Activated CD8-positive, alpha-beta memory T cell treated with anti-CD3 and anti-CD28 coated beads, Interleukin-2, amount 10 ng/mL, durations not matched to agents 7 days and 5 days (primary cell): ENCODE data around the gene RAD23B. TPM values are rescaled to one million over a fixed set of nuclear protein-coding genes. Genes with fewer than 3 reads are reported as not detected.

Source experiments
- ATAC-seq: fragments of 150-1000 bp; cut with Tn5 transposase; one replicate; pipeline ENCODE4 v1.10.0; 2021; ENCODE audit warnings: moderate library complexity
- CTCF ChIA-PET: fragments of 350-600 bp; sonication (Branson Sonifier 250); formaldehyde crosslinking; loops from one replicate; lab custom pipeline; 2021; ENCODE audit warnings: antibody characterized with exemption; lab: Charles Lee
- DNase-seq: peaks from one replicate; pipeline ENCODE4 v3.0.0-alpha.2; 2020
- H3K27ac Mint-ChIP-seq: one replicate; pipeline ENCODE4 v1.8.0; 2021; ENCODE audit warnings: mild to moderate bottlenecking, mixed read lengths
- H3K27me3 Mint-ChIP-seq: one replicate; pipeline ENCODE4 v1.8.0; 2021; ENCODE audit warnings: mixed read lengths
- H3K36me3 Mint-ChIP-seq: one replicate; pipeline ENCODE4 v1.8.0; 2021; ENCODE audit warnings: mild to moderate bottlenecking, mixed read lengths
- H3K4me1 Mint-ChIP-seq: one replicate; pipeline ENCODE4 v1.8.0; 2021; ENCODE audit warnings: mixed read lengths
- H3K4me3 Mint-ChIP-seq: one replicate; pipeline ENCODE4 v1.8.0; 2021; ENCODE audit warnings: mild to moderate bottlenecking, moderate library complexity, mixed read lengths
- H3K9me3 Mint-ChIP-seq: one replicate; pipeline ENCODE4 v1.8.0; 2022; ENCODE audit warnings: low read depth, mixed read lengths
- total RNA-seq, 2 experiments: library from RNA; stranded (reverse); gene quantifications; one replicate each; pipeline ENCODE4 v1.2.3, GENCODE V29; 2021

RAD23B gene
- 100 to 1,000 TPM in 1 of 2 experiments, 10 to 100 TPM in 1; 98.7 to 109 TPM for total RNA-seq

GRCh38 chr9:107282759-107283622, at the start of gene RAD23B:
TSS of gene RAD23B (plus strand) at chr9:107283279. CDS start at chr9:107283630, 351 bp downstream.
- Mint-ChIP-seq H3K27me3 (no peaks in the 10 kb centered on the region), H3K4me1 (peaks cover 43% of the 10 kb centered on the region), H3K9me3 (no peaks in the 10 kb centered on the region), H3K4me3 (peak within 1 kb of the TSS; percentile 97), H3K36me3 (peaks cover 13% of the 10 kb centered on the region), H3K27ac (peak within 1 kb of the TSS; percentile 92)
- peak; percentile 98 for DNase-seq
- peak; percentile 91 for ATAC-seq
- CTCF ChIA-PET = interaction anchor here (1.4 to 4.5 kb wide), 3 partner anchors 25 to 110 kb away, joined by 3 to 22 read pairs (median 4); no protein-coding TSS in a partner anchor

- Mint-ChIP-seq H3K27me3 (peaks cover 31% of the 10 kb centered on the region), H3K9me3 (no peaks in the 10 kb centered on the region), H3K27ac (no peak overlapping the region), H3K36me3 (no peaks in the 10 kb centered on the region), H3K4me3 (no peak overlapping the region), H3K4me1 (peaks cover 10% of the 10 kb centered on the region)
- DNase-seq (no peak), ATAC-seq (no peak)
- CTCF ChIA-PET = interaction anchor here (1.7 to 2.0 kb wide), 2 partner anchors 10 to 105 kb away, joined by 5 to 7 read pairs; no protein-coding TSS in a partner anchor
Measured at GRCh38 chr9:107235765-107236442, 47.2 kb upstream of the RAD23B start.

GRCh38 chr9:107237873-107238272, 45.2 kb upstream of the RAD23B start:
- DNase-seq (no peak), ATAC-seq (peak; percentile 71)
- H3K27ac Mint-ChIP-seq = no peak overlapping the region
- CTCF ChIA-PET = interaction anchor here (1.6 kb wide), 1 partner anchor 104 kb away, joined by 9 read pairs; no protein-coding TSS in a partner anchor
- H3K9me3 Mint-ChIP-seq = no peaks in the 10 kb centered on the region
- H3K36me3 Mint-ChIP-seq = no peaks in the 10 kb centered on the region
- peaks cover 19% of the 10 kb centered on the region for H3K4me1 Mint-ChIP-seq
- peaks cover 20% of the 10 kb centered on the region for H3K27me3 Mint-ChIP-seq
- no peak overlapping the region for H3K4me3 Mint-ChIP-seq

- Mint-ChIP-seq H3K27me3 (peaks cover 17% of the 10 kb centered on the region), H3K9me3 (no peaks in the 10 kb centered on the region), H3K27ac (no peak overlapping the region), H3K4me1 (peaks cover 28% of the 10 kb centered on the region), H3K4me3 (no peak overlapping the region), H3K36me3 (no peaks in the 10 kb centered on the region)
- DNase-seq (no peak), ATAC-seq (no peak)
- CTCF ChIA-PET = interaction anchor here (1.1 to 2.4 kb wide), 2 partner anchors 21 to 102 kb away, joined by 4 to 17 read pairs; no protein-coding TSS in a partner anchor
Measured at GRCh38 chr9:107239474-107239873, 43.6 kb upstream of the RAD23B start.

GRCh38 chr9:107240260-107240659, 42.8 kb upstream of the RAD23B start:
- H3K4me1 Mint-ChIP-seq = peaks cover 28% of the 10 kb centered on the region
- H3K36me3 Mint-ChIP-seq = no peaks in the 10 kb centered on the region
- CTCF ChIA-PET = interaction anchor here (0.7 to 2.4 kb wide), 2 partner anchors 17 to 101 kb away, joined by 3 to 17 read pairs; no protein-coding TSS in a partner anchor
- H3K27me3 Mint-ChIP-seq = peaks cover 17% of the 10 kb centered on the region
- ATAC-seq (no peak), DNase-seq (no peak)
- no peak overlapping the region for H3K27ac Mint-ChIP-seq
- no peak overlapping the region for H3K4me3 Mint-ChIP-seq
- H3K9me3 Mint-ChIP-seq = no peaks in the 10 kb centered on the region

- Mint-ChIP-seq H3K36me3 (no peaks in the 10 kb centered on the region), H3K4me3 (no peak overlapping the region), H3K27ac (no peak overlapping the region), H3K4me1 (peaks cover 38% of the 10 kb centered on the region), H3K9me3 (no peaks in the 10 kb centered on the region), H3K27me3 (peaks cover 4% of the 10 kb centered on the region)
- no peak for ATAC-seq
- CTCF ChIA-PET = no interaction called here
- DNase-seq = no peak
Measured at GRCh38 chr9:107242073-107243030, 40.7 kb upstream of the RAD23B start.

- H3K4me3 Mint-ChIP-seq = no peak overlapping the region
- H3K27me3 Mint-ChIP-seq = peaks cover 2% of the 10 kb centered on the region
- no peaks in the 10 kb centered on the region for H3K9me3 Mint-ChIP-seq
- CTCF ChIA-PET = no interaction called here
- ATAC-seq = peak; percentile 80
- no peak overlapping the region for H3K27ac Mint-ChIP-seq
- H3K4me1 Mint-ChIP-seq = peaks cover 28% of the 10 kb centered on the region
- peak; percentile 52 for DNase-seq
- H3K36me3 Mint-ChIP-seq = no peaks in the 10 kb centered on the region
Measured at GRCh38 chr9:107243742-107244141, 39.3 kb upstream of the RAD23B start.

GRCh38 chr9:107246259-107247254, 36.5 kb upstream of the RAD23B start:
- Mint-ChIP-seq H3K27me3 (peaks cover 6% of the 10 kb centered on the region), H3K27ac (peak overlapping the region; percentile 46), H3K9me3 (no peaks in the 10 kb centered on the region), H3K4me1 (peaks cover 28% of the 10 kb centered on the region), H3K36me3 (no peaks in the 10 kb centered on the region), H3K4me3 (no peak overlapping the region)
- CTCF ChIA-PET = interaction anchor here (1.2 to 1.7 kb wide), 2 partner anchors 11 to 95 kb away, joined by 5 to 6 read pairs; no protein-coding TSS in a partner anchor
- DNase-seq = peak; percentile 43
- peak; percentile 56 for ATAC-seq

- DNase-seq = no peak
- peaks cover 20% of the 10 kb centered on the region for H3K27me3 Mint-ChIP-seq
Measured at GRCh38 chr9:107248714-107249113, 34.4 kb upstream of the RAD23B start.

GRCh38 chr9:107249131-107249533, 33.9 kb upstream of the RAD23B start:
- ATAC-seq = no peak
- no peak overlapping the region for H3K27ac Mint-ChIP-seq
- CTCF ChIA-PET = interaction anchor here (1.5 kb wide), 1 partner anchor 93 kb away, joined by 5 read pairs; no protein-coding TSS in a partner anchor
- H3K9me3 Mint-ChIP-seq = no peaks in the 10 kb centered on the region
- no peaks in the 10 kb centered on the region for H3K36me3 Mint-ChIP-seq
- no peak for DNase-seq
- peaks cover 20% of the 10 kb centered on the region for H3K27me3 Mint-ChIP-seq
- peaks cover 10% of the 10 kb centered on the region for H3K4me1 Mint-ChIP-seq
- no peak overlapping the region for H3K4me3 Mint-ChIP-seq

More at GRCh38 chr9:107248714-107249113, 34.4 kb upstream of the RAD23B start:
- Mint-ChIP-seq H3K4me3 (no peak overlapping the region), H3K36me3 (no peaks in the 10 kb centered on the region), H3K4me1 (peaks cover 15% of the 10 kb centered on the region), H3K9me3 (no peaks in the 10 kb centered on the region), H3K27ac (no peak overlapping the region)
- no peak for ATAC-seq
- CTCF ChIA-PET = interaction anchor here (1.2 to 1.5 kb wide), 2 partner anchors 13 to 93 kb away, joined by 3 to 5 read pairs; no protein-coding TSS in a partner anchor

GRCh38 chr9:107249665-107250285, 33.3 kb upstream of the RAD23B start:
- CTCF ChIA-PET = interaction anchor here (1.5 kb wide), 1 partner anchor 92 kb away, joined by 5 read pairs; no protein-coding TSS in a partner anchor
- Mint-ChIP-seq H3K36me3 (no peaks in the 10 kb centered on the region), H3K4me3 (no peak overlapping the region), H3K27me3 (peaks cover 20% of the 10 kb centered on the region), H3K27ac (no peak overlapping the region), H3K4me1 (peaks cover 10% of the 10 kb centered on the region), H3K9me3 (no peaks in the 10 kb centered on the region)
- DNase-seq = no peak
- ATAC-seq = no peak
